ENCODE measurements around the gene TIGD4.

GRCh38 chr4:152763796-152764195, 15.7 kb downstream of the TIGD4 start:
- TF ChIP-seq CTCF (IDR thresholded peaks at IDR 0.05) (no peak), ZFX (IDR thresholded peaks at IDR 0.05; ENCODE audit: borderline replicate concordance) (no peak)

Data from 22Rv1 (cell line).